Loucy (cell line): Measurements from ENCODE around the gene KAT2A.

Experiments
- H2AFZ ChIP-seq: fragments of 200-600 bp; sonication (generic); 2 replicates; pipeline ENCODE4 v1.6.0; 2016; ENCODE audit warnings: antibody characterized with exemption, mild to moderate bottlenecking, low read length, moderate library complexity
- H3F3A ChIP-seq: fragments of 200-600 bp; 2 replicates; pipeline ENCODE4 v1.6.0; 2016; ENCODE audit warnings: antibody characterized with exemption, low read depth, mild to moderate bottlenecking
- H3K27me3 ChIP-seq: fragments of 200-600 bp; sonication (generic); 2 replicates; pipeline ENCODE4 v1.6.1; 2014; ENCODE audit warnings: low read length, mild to moderate bottlenecking; ENCODE audit not compliant: insufficient read depth, poor library complexity, severe bottlenecking
- H3K36me3 ChIP-seq: fragments of 200-600 bp; sonication (generic); 2 replicates; pipeline ENCODE4 v1.6.1; 2016; ENCODE audit warnings: low read length; ENCODE audit not compliant: insufficient read depth
- H3K4me1 ChIP-seq: fragments of 200-600 bp; sonication (generic); 2 replicates; pipeline ENCODE4 v1.5.1; 2014; ENCODE audit warnings: low read length, mild to moderate bottlenecking; ENCODE audit not compliant: insufficient read depth, poor library complexity, severe bottlenecking
- H3K4me2 ChIP-seq: fragments of 200-600 bp; sonication (generic); 2 replicates; pipeline ENCODE4 v1.6.0; 2014; ENCODE audit warnings: antibody characterized with exemption, low read length, low read depth, mild to moderate bottlenecking; ENCODE audit not compliant: poor library complexity, severe bottlenecking
- H3K4me3 ChIP-seq: fragments of 200-600 bp; sonication (generic); 2 replicates; pipeline ENCODE4 v1.5.1; 2014; ENCODE audit warnings: low read length, mild to moderate bottlenecking, mixed read lengths; ENCODE audit not compliant: poor library complexity, severe bottlenecking
- H3K79me2 ChIP-seq: fragments of 200-600 bp; sonication (generic); 2 replicates; pipeline ENCODE4 v1.6.1; 2014; ENCODE audit warnings: low read length; ENCODE audit not compliant: insufficient read depth
- H3K9ac ChIP-seq: fragments of 200-600 bp; sonication (generic); 2 replicates; pipeline ENCODE4 v1.6.0; 2014; ENCODE audit warnings: mild to moderate bottlenecking, low read depth, low read length, moderate library complexity; ENCODE audit not compliant: poor library complexity, severe bottlenecking
- H3K9me2 ChIP-seq: fragments of 200-600 bp; sonication (generic); replicated peaks from 2 replicates; pipeline ENCODE4 v1.6.1; 2016; ENCODE audit warnings: low read depth, low read length, mixed read lengths
- H3K9me3 ChIP-seq: fragments of 200-600 bp; sonication (generic); 2 replicates; pipeline ENCODE4 v1.6.1; 2014; ENCODE audit warnings: mild to moderate bottlenecking, antibody characterized with exemption, low read length, low read depth; ENCODE audit not compliant: insufficient read depth
- H4K20me1 ChIP-seq: fragments of 200-600 bp; sonication (generic); 2 replicates; pipeline ENCODE4 v1.6.0; 2014; ENCODE audit warnings: antibody characterized with exemption, low read length, mild to moderate bottlenecking; ENCODE audit not compliant: insufficient read depth, poor library complexity, severe bottlenecking
- CTCF ChIP-seq: fragments of 200-600 bp; sonication (generic); conservative IDR thresholded peaks from 2 replicates; pipeline ENCODE4 v1.5.1; 2014; ENCODE audit warnings: mild to moderate bottlenecking, antibody characterized with exemption, low read length
- EZH2phosphoT487 ChIP-seq: fragments of 200-600 bp; IDR thresholded peaks from 2 replicates; pipeline ENCODE4 v1.6.1; 2018; ENCODE audit warnings: antibody characterized with exemption, mild to moderate bottlenecking, moderate library complexity, borderline replicate concordance

Gene KAT2A

GRCh38 chr17:42090964-42091790 is 30.0 kb downstream of the KAT2A start:
- Histone ChIP-seq H3K4me1 (peaks cover 5% of the 10 kb centered on the region), H3K4me3 (no peak overlapping the region), H4K20me1 (no peaks in the 10 kb centered on the region), H3F3A (no peaks in the 10 kb centered on the region), H3K27me3 (no peaks in the 10 kb centered on the region), H3K9me2 (no peaks in the 10 kb centered on the region), H3K4me2 (no peak overlapping the region), H3K36me3 (no peaks in the 10 kb centered on the region), H2AFZ (no peak overlapping the region), H3K9ac (no peak overlapping the region), H3K79me2 (no peaks in the 10 kb centered on the region), H3K9me3 (no peaks in the 10 kb centered on the region)
- no peak for TF ChIP-seq EZH2phosphoT487

- no peak overlapping the region for H3K4me2 ChIP-seq
- no peaks in the 10 kb centered on the region for H3K27me3 ChIP-seq
- no peaks in the 10 kb centered on the region for H3F3A ChIP-seq
- H3K4me1 ChIP-seq = peaks cover 5% of the 10 kb centered on the region
- H3K9me3 ChIP-seq = no peaks in the 10 kb centered on the region
- TF ChIP-seq CTCF (no peak), EZH2phosphoT487 (no peak)
- H2AFZ ChIP-seq = no peak overlapping the region
- H3K36me3 ChIP-seq = no peaks in the 10 kb centered on the region
- no peak overlapping the region for H3K4me3 ChIP-seq
- H3K9ac ChIP-seq = no peak overlapping the region
- no peaks in the 10 kb centered on the region for H3K9me2 ChIP-seq
- no peaks in the 10 kb centered on the region for H4K20me1 ChIP-seq
- no peaks in the 10 kb centered on the region for H3K79me2 ChIP-seq
These were observed 32.4 kb downstream of the KAT2A start for GRCh38 chr17:42088736-42089135.

GRCh38 chr17:42087736-42088705 is 33.1 kb downstream of the KAT2A start:
- Histone ChIP-seq H3K36me3 (no peaks in the 10 kb centered on the region), H4K20me1 (no peaks in the 10 kb centered on the region), H3K4me1 (peaks cover 5% of the 10 kb centered on the region), H3K9ac (no peak overlapping the region), H3K9me3 (no peaks in the 10 kb centered on the region), H3K27me3 (no peaks in the 10 kb centered on the region), H2AFZ (no peak overlapping the region), H3K4me3 (no peak overlapping the region), H3K4me2 (no peak overlapping the region), H3K9me2 (no peaks in the 10 kb centered on the region), H3K79me2 (no peaks in the 10 kb centered on the region), H3F3A (no peaks in the 10 kb centered on the region)
- TF ChIP-seq EZH2phosphoT487 (no peak), CTCF (no peak)
